ENCODE data around the gene PGR. TPM values are rescaled to one million over a fixed set of nuclear protein-coding genes. Genes with fewer than 3 reads are reported as not detected.

The PGR gene
- total RNA-seq, 3 donors from 2014 or later, result 0.49 to 5.5 (median 0.92) TPM

DNA sequence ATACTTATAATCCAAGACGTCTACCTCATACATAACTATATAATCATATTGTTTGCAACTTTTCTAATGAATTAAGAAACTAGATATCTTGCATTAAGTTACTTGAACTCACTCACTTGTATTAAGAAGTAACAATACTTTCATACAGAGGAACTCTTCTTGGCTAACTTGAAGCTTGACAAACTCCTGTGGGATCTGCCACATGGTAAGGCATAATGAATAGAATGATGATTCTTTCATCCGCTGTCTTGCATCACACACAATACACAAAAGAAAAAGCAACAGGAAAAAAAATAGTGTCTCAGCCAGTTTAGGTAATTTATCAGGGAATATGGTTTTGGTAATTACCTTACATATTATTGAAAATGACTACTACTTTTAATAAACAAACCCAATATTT, 79.8 kb downstream of the PGR start:
- no peaks in the 10 kb centered on the region for H3K9me3 ChIP-seq
- ATAC-seq (no peak), DNase-seq (no peak)
- intact Hi-C loops (cut with DNase I, micrococcal nuclease), result no loop called here
- no peaks in the 10 kb centered on the region for H3K4me1 ChIP-seq (ENCODE audit: low read depth)
- no peaks in the 10 kb centered on the region for H3K36me3 ChIP-seq (ENCODE audit: low read depth)
- TF ChIP-seq, protein P1, sequence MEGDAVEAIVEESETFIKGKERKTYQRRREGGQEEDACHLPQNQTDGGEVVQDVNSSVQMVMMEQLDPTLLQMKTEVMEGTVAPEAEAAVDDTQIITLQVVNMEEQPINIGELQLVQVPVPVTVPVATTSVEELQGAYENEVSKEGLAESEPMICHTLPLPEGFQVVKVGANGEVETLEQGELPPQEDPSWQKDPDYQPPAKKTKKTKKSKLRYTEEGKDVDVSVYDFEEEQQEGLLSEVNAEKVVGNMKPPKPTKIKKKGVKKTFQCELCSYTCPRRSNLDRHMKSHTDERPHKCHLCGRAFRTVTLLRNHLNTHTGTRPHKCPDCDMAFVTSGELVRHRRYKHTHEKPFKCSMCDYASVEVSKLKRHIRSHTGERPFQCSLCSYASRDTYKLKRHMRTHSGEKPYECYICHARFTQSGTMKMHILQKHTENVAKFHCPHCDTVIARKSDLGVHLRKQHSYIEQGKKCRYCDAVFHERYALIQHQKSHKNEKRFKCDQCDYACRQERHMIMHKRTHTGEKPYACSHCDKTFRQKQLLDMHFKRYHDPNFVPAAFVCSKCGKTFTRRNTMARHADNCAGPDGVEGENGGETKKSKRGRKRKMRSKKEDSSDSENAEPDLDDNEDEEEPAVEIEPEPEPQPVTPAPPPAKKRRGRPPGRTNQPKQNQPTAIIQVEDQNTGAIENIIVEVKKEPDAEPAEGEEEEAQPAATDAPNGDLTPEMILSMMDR (IDR thresholded peaks at IDR 0.05), result no peak
- no peak overlapping the region for H3K4me3 ChIP-seq

DNA sequence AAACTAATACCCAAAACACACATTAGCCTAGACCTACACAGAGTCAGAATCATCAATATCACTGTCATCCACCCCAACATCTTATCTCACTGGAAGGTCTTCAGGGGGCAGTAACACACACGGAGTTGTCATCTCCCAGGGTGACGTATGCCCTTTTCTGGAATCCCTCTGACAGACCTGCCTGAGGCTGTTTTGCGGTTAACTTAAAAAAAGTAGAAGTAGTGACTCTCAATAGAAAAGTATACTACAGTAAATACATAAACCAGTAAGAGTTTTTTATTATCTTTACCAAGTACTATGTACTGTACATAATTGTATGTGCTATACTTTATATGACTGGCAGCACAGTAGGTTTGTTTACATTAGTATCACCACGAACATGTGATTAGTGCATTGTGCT, 80.5 kb downstream of the PGR start:
- DNase-seq (no peak), ATAC-seq (no peak)
- H3K4me1 ChIP-seq (ENCODE audit: low read depth), result no peaks in the 10 kb centered on the region
- intact Hi-C loops (cut with DNase I, micrococcal nuclease), result no loop called here
- H3K4me3 ChIP-seq, result no peak overlapping the region
- no peaks in the 10 kb centered on the region for H3K36me3 ChIP-seq (ENCODE audit: low read depth)
- TF ChIP-seq, protein P1 (IDR thresholded peaks at IDR 0.05), result no peak
- H3K9me3 ChIP-seq, result no peaks in the 10 kb centered on the region

GRCh38 chr11:101048479-101048878, 81.1 kb downstream of the PGR start:
- TF ChIP-seq, protein P1 (IDR thresholded peaks at IDR 0.05), result no peak
- intact Hi-C loops (cut with DNase I, micrococcal nuclease), result no loop called here
- Histone ChIP-seq H3K36me3 (ENCODE audit: low read depth) (no peaks in the 10 kb centered on the region), H3K4me1 (ENCODE audit: low read depth) (no peaks in the 10 kb centered on the region), H3K4me3 (no peak overlapping the region), H3K9me3 (no peaks in the 10 kb centered on the region)
- no peak for DNase-seq
- ATAC-seq, result no peak

GRCh38 chr11:101046947-101047346, 82.7 kb downstream of the PGR start:
- no peak for ATAC-seq
- TF ChIP-seq, protein P1 (IDR thresholded peaks at IDR 0.05), result no peak

GRCh38 chr11:101045415-101045814, 84.2 kb downstream of the PGR start:
- DNase-seq, result no peak
- ATAC-seq, result no peak
- no peaks in the 10 kb centered on the region for H3K9me3 ChIP-seq
- no peaks in the 10 kb centered on the region for H3K36me3 ChIP-seq (ENCODE audit: low read depth)
- intact Hi-C loops (cut with DNase I, micrococcal nuclease), result no loop called here
- TF ChIP-seq, protein P1 (IDR thresholded peaks at IDR 0.05), result no peak
- no peak overlapping the region for H3K4me3 ChIP-seq
- H3K4me1 ChIP-seq (ENCODE audit: low read depth), result no peaks in the 10 kb centered on the region

More at GRCh38 chr11:101046947-101047346, 82.7 kb downstream of the PGR start:
- intact Hi-C loops (cut with DNase I, micrococcal nuclease), result no loop called here
- no peaks in the 10 kb centered on the region for H3K4me1 ChIP-seq (ENCODE audit: low read depth)
- H3K36me3 ChIP-seq (ENCODE audit: low read depth), result no peaks in the 10 kb centered on the region
- no peaks in the 10 kb centered on the region for H3K9me3 ChIP-seq
- DNase-seq, result no peak
- H3K4me3 ChIP-seq, result no peak overlapping the region

- TF ChIP-seq, protein P1 (IDR thresholded peaks at IDR 0.05), result no peak
- H3K9me3 ChIP-seq, result no peaks in the 10 kb centered on the region
- H3K36me3 ChIP-seq (ENCODE audit: low read depth), result no peaks in the 10 kb centered on the region
- intact Hi-C loops (cut with DNase I, micrococcal nuclease), result no loop called here
- DNase-seq, result no peak
- ATAC-seq, result no peak
- H3K4me3 ChIP-seq, result no peak overlapping the region
- H3K4me1 ChIP-seq (ENCODE audit: low read depth), result no peaks in the 10 kb centered on the region
These were observed 85.7 kb downstream of the PGR start for GRCh38 chr11:101043940-101044339.
